H1 (cell line): Measurements from ENCODE around the gene RHO. TPM values are rescaled to one million over a fixed set of nuclear protein-coding genes. Genes with fewer than 3 reads are reported as not detected.

Experiments
- CTCF ChIP-seq, 3 experiments: IDR thresholded peaks; 1 replicate in 2 of 3; 2 replicates in 1 of 3; pipeline versions ENCODE4 v1.5.1 to v1.6.1; 2011; ENCODE audit warnings: low read length in 3 of 3, mild to moderate bottlenecking in 3 of 3, inconsistent platforms in 2 of 3, low read depth in 1 of 3, moderate library complexity in 1 of 3; ENCODE audit not compliant: insufficient read depth in 1 of 3; ENCODE audit errors: control extremely low read depth in 1 of 3
- FOSL1 ChIP-seq: IDR thresholded peaks from 2 replicates; pipeline ENCODE4 v1.6.1; 2011; ENCODE audit warnings: mild to moderate bottlenecking, low read depth, low read length, moderate library complexity; ENCODE audit not compliant: insufficient read depth
- GTF2F1 ChIP-seq: IDR thresholded peaks from 2 replicates; pipeline ENCODE4 v1.6.1; 2012; ENCODE audit warnings: low read depth, low read length, improper control_type of control experiment, borderline replicate concordance
- HDAC6 ChIP-seq: IDR thresholded peaks from one replicate; pipeline ENCODE4 v1.7.1; 2012; ENCODE audit warnings: low read depth, mild to moderate bottlenecking, inconsistent platforms, low read length, moderate library complexity
- JUND ChIP-seq: IDR thresholded peaks from 2 replicates; pipeline ENCODE4 v1.6.1; 2011; ENCODE audit warnings: mild to moderate bottlenecking, improper control_type of control experiment, low read length
- YY1 ChIP-seq: IDR thresholded peaks from 2 replicates; pipeline ENCODE4 v1.6.1; 2011; ENCODE audit warnings: low read depth, mild to moderate bottlenecking, low read length
- ZNF274 ChIP-seq: IDR thresholded peaks from 2 replicates; pipeline ENCODE4 v1.7.0; 2012; ENCODE audit warnings: low read length, borderline replicate concordance; ENCODE audit errors: extremely low read depth
- polyA plus RNA-seq, 7 experiments: library from polyadenylated mRNA; depleted of rRNA in 3 of 7; stranded (reverse) in 5 of 7; unstranded in 2 of 7; fragments of >200 nt in 5 of 7; fragments of 200-250 nt in 2 of 7; gene quantifications; 1 replicate in 5 of 7; 2 replicates in 1 of 7; 4 replicates in 1 of 7; pipeline versions ENCODE4 v1.2.1 to v1.2.3, GENCODE V29; 2011 to 2013; ENCODE audit warnings: missing spikeins in 2 of 7, mixed read lengths in 2 of 7
- total RNA-seq: library from RNA; stranded (reverse); fragmentation: NEBNext Ultra II Directional; extraction: Animal tissue kit (Norgen Biotek cat#: 25700); gene quantifications from 2 replicates; pipeline ENCODE4 v1.2.1, GENCODE V29; 2021

Gene RHO
- total and polyA plus RNA-seq, 2 of the 8 experiments (the other 6 are each of a cell fraction or from before 2014, with no cell fraction given) = not detected

DNA sequence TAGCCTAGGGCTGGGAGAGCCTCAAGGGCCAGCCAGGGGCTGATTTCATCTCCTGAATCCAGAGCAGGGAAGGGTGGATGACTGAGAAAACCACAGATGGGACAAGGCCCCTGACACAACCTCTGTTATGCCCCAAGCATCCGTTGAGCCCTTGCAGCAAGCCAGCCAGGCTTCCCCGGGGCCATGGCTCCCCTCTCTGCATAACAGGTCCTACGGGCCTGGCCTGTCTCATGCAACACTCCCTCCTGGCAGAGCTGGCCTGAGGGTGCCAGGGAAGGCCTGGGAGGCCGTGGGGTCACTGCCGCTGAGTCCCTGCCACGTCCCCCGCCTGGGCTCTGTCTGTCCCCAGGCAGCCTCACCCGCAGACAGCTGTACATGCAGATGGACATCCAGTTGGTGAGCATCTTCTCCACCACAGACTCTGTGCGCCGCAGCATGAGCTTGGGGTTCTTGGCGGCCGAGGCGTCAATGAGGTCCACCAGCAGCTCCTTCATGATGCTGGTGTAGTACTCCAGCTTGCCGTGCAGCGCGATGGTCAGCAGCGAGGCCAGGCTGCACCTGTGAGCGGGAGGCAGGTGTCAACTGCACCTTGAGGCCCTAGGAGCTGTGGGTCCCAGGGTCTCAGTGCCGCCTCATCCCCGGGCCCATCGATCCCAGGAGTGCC lies 36.7 kb downstream of the RHO start (continued):
- no peak for TF ChIP-seq CTCF (IDR thresholded peaks at IDR 0.05; ENCODE audit: control extremely low read depth in 1 of 3, insufficient read depth in 1 of 3, low read depth in 1 of 3, low read length in 3 of 3)
- TF ChIP-seq GTF2F1 = no peak
- no peak for TF ChIP-seq ZNF274
- TF ChIP-seq JUND = no peak
- no peak for TF ChIP-seq HDAC6
- TF ChIP-seq FOSL1 = no peak
- TF ChIP-seq YY1 = no peak
